Activated B cell treated with CpG ODN at 0.5 μM for 24 hours (primary cell): ENCODE data around the gene PLAAT4. TPM values are rescaled to one million over a fixed set of nuclear protein-coding genes. Genes with fewer than 3 reads are reported as not detected.

Experiments used
- ATAC-seq: fragments of 200-7000 bp; cut with Tn5 transposase; one replicate; pipeline ENCODE4 v1.10.0; 2021; ENCODE audit warnings: low read depth, mild to moderate bottlenecking, moderate library complexity
- CTCF ChIA-PET: fragments of 350-600 bp; sonication (Branson Sonifier 250); formaldehyde crosslinking; loops from one replicate; lab custom pipeline; 2021; ENCODE audit warnings: antibody characterized with exemption; lab: Charles Lee
- POLR2A ChIA-PET: fragments of 350-600 bp; sonication (Branson Sonifier 250); formaldehyde crosslinking; loops from one replicate; lab custom pipeline; 2021; ENCODE audit warnings: antibody characterized with exemption; lab: Charles Lee
- DNase-seq: peaks from one replicate; pipeline ENCODE4 v3.0.0; 2022
- H3K27ac Mint-ChIP-seq: one replicate; pipeline ENCODE4 v1.8.0; 2020; ENCODE audit warnings: mixed read lengths
- H3K27me3 Mint-ChIP-seq: one replicate; pipeline ENCODE4 v1.8.0; 2021; ENCODE audit warnings: mixed read lengths
- H3K36me3 Mint-ChIP-seq: one replicate; pipeline ENCODE4 v1.8.0; 2021; ENCODE audit warnings: low read depth, mixed read lengths
- H3K4me1 Mint-ChIP-seq: one replicate; pipeline ENCODE4 v1.8.0; 2021; ENCODE audit warnings: mixed read lengths
- H3K4me3 Mint-ChIP-seq: one replicate; pipeline ENCODE4 v1.8.0; 2020; ENCODE audit warnings: mild to moderate bottlenecking, mixed read lengths
- H3K9me3 Mint-ChIP-seq: one replicate; pipeline ENCODE4 v1.8.0; 2020; ENCODE audit warnings: mixed read lengths
- intact Hi-C: fragments of 100-400 bp; cut with micrococcal nuclease; formaldehyde crosslinking; loops from one replicate; pipeline ENCODE4 v1.15.1; 2024
- total RNA-seq: library from RNA; stranded (reverse); gene quantifications from 2 replicates; pipeline ENCODE4 v1.2.3, GENCODE V29; 2022
- TF ChIP-seq, protein P1 (sequence below): fragments of 200-600 bp; IDR thresholded peaks from one replicate; pipeline ENCODE4 v1.8.0; 2022; ENCODE audit warnings: antibody characterized with exemption, mild to moderate bottlenecking

Gene PLAAT4
- total RNA-seq, result 3.9 and 4.7 TPM in 2 replicates

DNA sequence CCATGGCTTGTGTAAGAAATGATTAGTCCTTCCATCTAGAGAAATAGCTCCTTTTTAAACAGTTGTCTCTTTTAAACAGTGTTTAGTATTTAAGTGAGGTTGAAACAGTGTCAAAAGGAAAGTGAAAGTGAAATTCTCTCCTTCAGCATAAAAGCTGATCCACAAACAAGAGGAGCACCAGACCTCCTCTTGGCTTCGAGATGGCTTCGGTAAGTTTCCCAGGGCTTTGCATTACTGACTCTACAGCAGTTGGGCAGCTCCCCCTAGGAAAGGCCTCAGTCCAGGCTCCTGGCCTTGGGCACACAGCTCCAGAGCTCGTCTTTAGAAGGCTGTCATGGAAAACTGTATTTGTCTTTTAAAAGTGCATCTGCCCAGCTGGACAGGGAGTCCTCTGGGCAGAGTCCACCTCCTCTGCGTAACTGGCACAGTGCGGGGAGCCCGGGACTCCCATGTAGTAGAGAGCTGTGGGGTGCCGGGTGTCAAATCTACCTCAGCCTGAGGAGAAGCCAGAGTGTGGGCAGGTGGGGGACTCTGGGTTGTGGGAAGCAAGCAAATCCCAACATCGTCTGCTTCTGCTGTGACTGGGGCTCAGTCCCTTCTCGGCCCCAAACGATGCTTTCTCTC, at the start of gene PLAAT4:
PLAAT4 (plus strand) TSS at position 140 of the 624 bp plus-strand sequence; CDS start at position 201, 61 bp downstream.
- peaks cover 3% of the 10 kb centered on the region for H3K27me3 Mint-ChIP-seq
- H3K36me3 Mint-ChIP-seq, result no peaks in the 10 kb centered on the region
- ChIA-PET POLR2A (no interaction called here), CTCF (interaction anchor here (0.9 to 1.3 kb wide), 3 partner anchors 15 to 102 kb away, joined by 3 to 4 read pairs (median 3); no protein-coding TSS in a partner anchor)
- DNase-seq (peak; percentile 30), ATAC-seq (peak; percentile 65)
- H3K4me1 Mint-ChIP-seq, result peaks cover 34% of the 10 kb centered on the region
- intact Hi-C loops, result loop anchor here (2.0 kb wide), 1 partner anchor 30 kb away; no protein-coding TSS in a partner anchor
- H3K4me3 Mint-ChIP-seq, result peak within 1 kb of the TSS; percentile 84
- TF ChIP-seq, protein P1, sequence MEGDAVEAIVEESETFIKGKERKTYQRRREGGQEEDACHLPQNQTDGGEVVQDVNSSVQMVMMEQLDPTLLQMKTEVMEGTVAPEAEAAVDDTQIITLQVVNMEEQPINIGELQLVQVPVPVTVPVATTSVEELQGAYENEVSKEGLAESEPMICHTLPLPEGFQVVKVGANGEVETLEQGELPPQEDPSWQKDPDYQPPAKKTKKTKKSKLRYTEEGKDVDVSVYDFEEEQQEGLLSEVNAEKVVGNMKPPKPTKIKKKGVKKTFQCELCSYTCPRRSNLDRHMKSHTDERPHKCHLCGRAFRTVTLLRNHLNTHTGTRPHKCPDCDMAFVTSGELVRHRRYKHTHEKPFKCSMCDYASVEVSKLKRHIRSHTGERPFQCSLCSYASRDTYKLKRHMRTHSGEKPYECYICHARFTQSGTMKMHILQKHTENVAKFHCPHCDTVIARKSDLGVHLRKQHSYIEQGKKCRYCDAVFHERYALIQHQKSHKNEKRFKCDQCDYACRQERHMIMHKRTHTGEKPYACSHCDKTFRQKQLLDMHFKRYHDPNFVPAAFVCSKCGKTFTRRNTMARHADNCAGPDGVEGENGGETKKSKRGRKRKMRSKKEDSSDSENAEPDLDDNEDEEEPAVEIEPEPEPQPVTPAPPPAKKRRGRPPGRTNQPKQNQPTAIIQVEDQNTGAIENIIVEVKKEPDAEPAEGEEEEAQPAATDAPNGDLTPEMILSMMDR, result no peak
- peak within 1 kb of the TSS; percentile 59 for H3K27ac Mint-ChIP-seq
- H3K9me3 Mint-ChIP-seq, result no peaks in the 10 kb centered on the region

DNA sequence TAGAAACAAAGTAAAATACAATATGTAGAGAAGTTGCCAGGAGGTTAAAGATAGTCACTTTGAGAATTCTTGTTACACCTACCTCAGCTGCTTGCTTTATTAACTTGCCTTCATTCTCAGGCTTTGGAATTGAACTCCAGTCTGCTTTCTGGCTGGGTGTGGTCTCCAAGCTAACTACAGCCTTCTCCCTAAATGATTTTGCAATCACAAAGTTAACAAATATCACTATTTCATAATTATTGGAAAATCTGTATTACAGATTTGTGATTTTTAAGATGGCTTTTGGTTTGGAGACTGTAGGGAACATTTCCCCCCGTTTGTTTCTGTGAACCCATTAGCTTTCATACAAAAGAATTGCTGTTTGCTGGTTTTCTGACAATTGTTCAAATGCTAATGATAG, 47.8 kb upstream of the PLAAT4 start:
- no peak overlapping the region for H3K27ac Mint-ChIP-seq
- TF ChIP-seq, protein P1, result no peak
- peaks cover 18% of the 10 kb centered on the region for H3K9me3 Mint-ChIP-seq
- DNase-seq, result no peak
- peaks cover 44% of the 10 kb centered on the region for H3K27me3 Mint-ChIP-seq
- ATAC-seq, result no peak
- ChIA-PET CTCF (no interaction called here), POLR2A (no interaction called here)
- intact Hi-C loops, result loop anchor here (10.0 kb wide), 1 partner anchor 66 kb away; no protein-coding TSS in a partner anchor
- peaks cover 10% of the 10 kb centered on the region for H3K36me3 Mint-ChIP-seq
- peaks cover 6% of the 10 kb centered on the region for H3K4me1 Mint-ChIP-seq
- no peak overlapping the region for H3K4me3 Mint-ChIP-seq

DNA sequence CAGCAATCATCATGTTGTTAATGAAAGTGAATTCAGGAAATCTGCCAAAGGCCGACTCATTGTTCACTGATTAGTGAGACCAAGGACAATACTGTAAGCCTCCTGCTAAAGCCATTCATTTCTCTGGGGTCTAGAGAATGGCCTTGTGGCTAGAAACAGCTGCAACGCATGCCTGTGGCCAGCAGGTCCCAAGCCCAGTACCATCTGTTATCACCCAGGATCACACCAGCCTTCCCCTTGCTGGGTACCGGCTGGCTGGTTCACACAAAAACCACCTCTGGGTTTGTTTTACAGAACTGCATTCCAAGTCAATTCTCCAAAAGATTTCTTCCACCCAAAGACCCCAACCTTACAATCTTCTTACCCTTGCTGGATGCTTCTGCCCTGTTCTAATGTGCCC, 46.7 kb upstream of the PLAAT4 start:
- ChIA-PET CTCF (interaction anchor here (2.5 kb wide), 1 partner anchor 11 kb away, joined by 7 read pairs; no protein-coding TSS in a partner anchor), POLR2A (no interaction called here)
- H3K36me3 Mint-ChIP-seq, result peaks cover 9% of the 10 kb centered on the region
- DNase-seq (no peak), ATAC-seq (no peak)
- peaks cover 10% of the 10 kb centered on the region for H3K9me3 Mint-ChIP-seq
- H3K27ac Mint-ChIP-seq, result no peak overlapping the region
- intact Hi-C loops, result loop anchor here (10.0 kb wide), 1 partner anchor 65 kb away; no protein-coding TSS in a partner anchor
- peaks cover 6% of the 10 kb centered on the region for H3K4me1 Mint-ChIP-seq
- TF ChIP-seq, protein P1, result no peak
- peaks cover 41% of the 10 kb centered on the region for H3K27me3 Mint-ChIP-seq
- no peak overlapping the region for H3K4me3 Mint-ChIP-seq

DNA sequence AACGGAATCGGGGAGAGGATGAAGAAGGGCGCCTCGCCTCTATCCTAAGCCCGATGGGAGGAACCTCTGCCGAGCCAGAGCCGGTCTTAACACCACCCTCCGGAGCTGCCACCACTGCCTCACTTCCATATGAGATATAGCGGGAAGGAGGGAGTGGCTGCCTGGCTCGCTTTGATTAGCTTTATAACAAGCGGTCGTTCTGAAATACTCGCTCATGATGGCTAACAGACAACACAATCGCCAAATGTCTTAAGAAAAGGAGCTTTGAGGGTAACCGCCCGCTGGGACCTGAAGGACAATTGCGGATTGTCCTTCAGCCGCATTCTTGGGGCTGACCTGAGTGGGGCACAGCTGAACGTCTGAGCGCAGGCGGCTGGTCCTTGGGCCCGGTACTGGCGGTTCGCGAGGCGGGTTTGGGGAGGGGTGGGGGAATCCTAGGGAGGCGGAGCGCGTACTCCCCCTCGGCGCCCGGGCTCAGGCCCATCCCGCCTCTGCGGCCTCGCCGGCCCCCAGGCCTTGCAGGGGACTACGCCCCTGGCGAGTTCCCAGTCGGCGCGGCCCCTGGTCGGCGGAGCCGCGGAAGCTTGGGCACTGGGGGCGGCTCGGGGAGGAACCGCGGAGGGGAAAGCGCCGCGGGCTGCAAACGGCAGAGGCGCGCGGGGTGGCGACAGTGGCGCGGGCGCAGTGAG, 45.9 kb upstream of the PLAAT4 start, which contains the start of gene PLAAT5:
PLAAT5 (minus strand) TSS at position 617 of the 689 bp plus-strand sequence; CDS start at position 484, 133 bp downstream.
- H3K27me3 Mint-ChIP-seq, result peaks cover 41% of the 10 kb centered on the region
- no peak within 1 kb of the TSS for H3K4me3 Mint-ChIP-seq
- no peak for ATAC-seq
- ChIA-PET POLR2A (no interaction called here), CTCF (interaction anchor here (2.5 kb wide), 1 partner anchor 12 kb away, joined by 7 read pairs; no protein-coding TSS in a partner anchor)
- no peak within 1 kb of the TSS for H3K27ac Mint-ChIP-seq
- intact Hi-C loops, result no loop called here
- peaks cover 3% of the 10 kb centered on the region for H3K36me3 Mint-ChIP-seq
- no peak for DNase-seq
- peaks cover 8% of the 10 kb centered on the region for H3K9me3 Mint-ChIP-seq
- H3K4me1 Mint-ChIP-seq, result peaks cover 6% of the 10 kb centered on the region
- TF ChIP-seq, protein P1, result no peak

DNA sequence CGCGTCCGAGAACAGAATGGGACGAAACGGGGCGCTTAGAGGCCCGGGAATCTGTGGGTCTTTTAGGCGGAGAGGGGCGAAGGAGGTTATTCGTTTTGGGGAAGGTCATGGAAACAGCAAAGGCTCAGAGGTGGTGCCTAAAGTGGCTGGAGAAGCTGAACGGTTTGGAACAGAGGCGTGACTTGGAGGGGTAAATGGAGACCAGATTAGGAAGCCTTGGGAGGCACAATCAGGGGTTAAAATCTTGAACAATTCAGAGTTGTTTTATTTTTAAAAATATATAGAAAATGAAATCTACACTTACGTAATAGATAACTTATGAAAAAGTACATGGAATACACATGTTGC, 45.4 kb upstream of the PLAAT4 start:
- intact Hi-C loops, result no loop called here
- Mint-ChIP-seq H3K4me1 (peaks cover 6% of the 10 kb centered on the region), H3K36me3 (peaks cover 2% of the 10 kb centered on the region), H3K4me3 (no peak overlapping the region), H3K27ac (no peak overlapping the region), H3K27me3 (peaks cover 41% of the 10 kb centered on the region), H3K9me3 (peaks cover 5% of the 10 kb centered on the region)
- ChIA-PET POLR2A (no interaction called here), CTCF (interaction anchor here (2.5 kb wide), 1 partner anchor 12 kb away, joined by 7 read pairs; no protein-coding TSS in a partner anchor)
- no peak for DNase-seq
- TF ChIP-seq, protein P1, result no peak
- no peak for ATAC-seq
